Stomach smooth muscle (tissue), 2 donors: Measurements from ENCODE around the gene ATAD3A.
"Not testable (repeated sequence)": the region's sequence is repeated elsewhere in the genome, so short reads cannot be mapped to it uniquely, and the experiment has no call there.

Source experiments
- H3K27ac ChIP-seq: one replicate; pipeline ENCODE4 v1.7.0; 2013; ENCODE audit warnings: mild to moderate bottlenecking, low read length, inconsistent platforms
- H3K27me3 ChIP-seq, 2 donors: one replicate each; pipeline ENCODE4 v1.7.0; 2013; ENCODE audit warnings: low read length in 2 of 2; ENCODE audit not compliant: insufficient read depth in 2 of 2, control insufficient read depth in 1 of 2
- H3K36me3 ChIP-seq, 2 donors: one replicate each; pipeline ENCODE4 v1.7.0; 2013; ENCODE audit warnings: low read length in 2 of 2; ENCODE audit not compliant: control insufficient read depth in 2 of 2, insufficient read depth in 2 of 2
- H3K4me1 ChIP-seq: one replicate; pipeline ENCODE4 v1.7.0; 2013; ENCODE audit warnings: low read length; ENCODE audit not compliant: control insufficient read depth, insufficient read depth
- H3K4me3 ChIP-seq, 2 donors: one replicate each; pipeline ENCODE4 v1.7.0; 2013; ENCODE audit warnings: low read length in 2 of 2
- H3K9ac ChIP-seq, 2 donors: one replicate each; pipeline ENCODE4 v1.7.0; 2013; ENCODE audit warnings: low read length in 2 of 2, mild to moderate bottlenecking in 1 of 2
- H3K9me3 ChIP-seq, 2 donors: one replicate each; pipeline ENCODE4 v1.7.0; 2013; ENCODE audit warnings: low read length in 2 of 2; ENCODE audit not compliant: control insufficient read depth in 2 of 2
- donor health status: healthy.
- donor health status: Pancreatic carcinoma.

The ATAD3A gene

GRCh38 chr1:1523651-1524050 lies 11.7 kb downstream of the ATAD3A start:
- H3K9me3 ChIP-seq, H3K4me1 ChIP-seq, H3K9ac ChIP-seq, H3K27me3 ChIP-seq, H3K36me3 ChIP-seq, H3K4me3 ChIP-seq, H3K27ac ChIP-seq: not testable (repeated sequence)

DNA sequence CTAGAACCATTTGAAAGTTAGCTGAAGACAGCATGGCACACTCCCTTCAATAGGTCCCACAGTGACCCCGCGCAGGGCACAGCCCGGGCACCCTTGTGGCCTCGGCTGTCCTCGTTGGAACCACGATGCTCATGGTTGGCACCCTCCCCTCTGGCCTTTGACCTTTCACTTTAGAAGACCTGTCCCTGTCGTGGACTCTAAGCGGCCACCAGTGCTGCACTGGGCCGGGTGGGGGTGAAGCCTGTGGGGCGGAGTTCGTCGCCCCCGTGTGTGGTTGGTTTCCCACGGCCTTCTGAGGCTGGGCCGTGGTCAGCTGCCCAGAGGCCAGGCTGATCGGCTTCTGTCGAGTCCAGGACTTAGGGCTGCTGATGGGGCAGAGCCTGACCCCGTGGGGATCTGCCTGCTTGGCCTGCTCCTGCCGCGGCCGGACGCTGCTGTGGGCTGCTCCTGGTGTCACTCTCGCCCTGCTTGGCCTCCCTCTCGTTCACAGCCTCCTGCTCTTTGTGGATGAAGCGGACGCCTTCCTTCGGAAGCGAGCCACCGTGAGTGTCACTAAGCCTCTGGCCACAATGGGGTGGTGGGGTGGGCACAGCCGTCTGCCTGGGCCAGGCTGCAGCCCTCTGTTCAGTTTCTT lies 12.9 kb downstream of the ATAD3A start:
- peaks cover 0 to 10% of the 10 kb centered on the region in 2 donors for H3K36me3 ChIP-seq
- not testable (repeated sequence) for H3K27ac ChIP-seq, H3K4me1 ChIP-seq, H3K9ac ChIP-seq, H3K27me3 ChIP-seq, H3K4me3 ChIP-seq, H3K9me3 ChIP-seq

DNA sequence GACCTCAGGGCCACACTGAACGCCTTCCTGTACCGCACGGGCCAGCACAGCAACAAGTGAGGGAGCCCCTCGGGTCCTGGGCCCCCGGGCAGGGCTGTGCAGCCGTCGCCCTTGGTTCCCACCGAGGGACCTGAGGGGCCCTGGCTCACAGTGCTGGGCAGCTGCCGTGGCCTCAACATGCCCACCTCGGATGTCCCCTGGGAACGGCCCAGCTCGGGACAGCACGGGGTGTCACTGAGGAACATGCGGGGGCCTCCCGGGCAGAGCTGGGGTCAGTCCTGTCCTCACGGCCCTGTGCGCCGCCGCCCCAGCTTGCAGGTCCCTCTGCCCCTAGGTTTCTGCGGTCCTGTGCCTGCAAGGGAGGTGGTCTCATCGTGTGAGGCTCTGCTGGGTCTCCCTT lies 14.5 kb downstream of the ATAD3A start:
- H3K4me1 ChIP-seq, H3K9me3 ChIP-seq, H3K27ac ChIP-seq, H3K9ac ChIP-seq, H3K27me3 ChIP-seq, H3K36me3 ChIP-seq, H3K4me3 ChIP-seq: not testable (repeated sequence)

DNA sequence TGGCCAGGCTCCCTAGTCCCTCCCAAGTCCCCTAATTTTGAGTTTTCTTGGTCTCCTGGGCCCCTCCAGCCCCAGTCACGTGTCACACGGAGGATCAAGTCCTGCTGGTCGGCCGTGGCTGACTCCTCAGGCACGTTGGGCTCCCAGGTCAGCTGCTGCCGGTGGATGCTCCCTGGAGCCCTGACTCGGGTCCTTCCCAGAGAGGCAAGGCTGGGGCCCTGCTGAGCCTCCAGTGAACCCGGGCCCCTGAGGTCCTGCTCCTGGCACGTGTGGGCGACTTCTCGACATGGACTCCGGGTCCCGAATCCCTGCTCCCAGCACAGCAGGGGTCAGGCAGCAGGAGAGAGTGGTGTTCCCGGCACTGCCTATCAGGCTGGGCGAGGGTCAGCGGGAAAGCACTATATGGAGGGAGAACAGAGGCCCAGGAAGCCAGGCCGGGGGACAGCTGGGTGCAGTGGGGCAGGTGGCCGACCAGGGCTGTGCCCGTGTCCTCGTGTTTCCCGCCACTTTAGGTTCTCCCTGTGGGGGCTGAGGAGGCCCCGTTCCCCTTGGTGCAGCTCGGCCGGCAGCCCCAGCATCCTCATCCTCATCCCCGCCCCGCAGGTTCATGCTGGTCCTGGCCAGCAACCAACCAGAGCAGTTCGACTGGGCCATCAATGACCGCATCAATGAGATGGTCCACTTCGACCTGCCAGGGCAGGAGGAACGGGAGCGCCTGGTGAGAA lies 15.3 kb downstream of the ATAD3A start:
- Histone ChIP-seq H3K27ac (no peak overlapping the region), H3K9ac (no peak overlapping the region), H3K27me3 (no peaks in the 10 kb centered on the region), H3K9me3 (peaks cover 3% of the 10 kb centered on the region in 2 donors), H3K4me1 (no peaks in the 10 kb centered on the region), H3K4me3 (no peak overlapping the region), H3K36me3 (peaks cover 0 to 8% of the 10 kb centered on the region in 2 donors)

- Histone ChIP-seq H3K9ac (no peak overlapping the region), H3K9me3 (peaks cover 3% of the 10 kb centered on the region in 2 donors), H3K4me1 (no peaks in the 10 kb centered on the region), H3K27ac (no peak overlapping the region), H3K36me3 (peaks cover 0 to 8% of the 10 kb centered on the region in 2 donors), H3K4me3 (no peak overlapping the region), H3K27me3 (no peaks in the 10 kb centered on the region)
Measured at GRCh38 chr1:1528301-1529267, 16.6 kb downstream of the ATAD3A start.

DNA sequence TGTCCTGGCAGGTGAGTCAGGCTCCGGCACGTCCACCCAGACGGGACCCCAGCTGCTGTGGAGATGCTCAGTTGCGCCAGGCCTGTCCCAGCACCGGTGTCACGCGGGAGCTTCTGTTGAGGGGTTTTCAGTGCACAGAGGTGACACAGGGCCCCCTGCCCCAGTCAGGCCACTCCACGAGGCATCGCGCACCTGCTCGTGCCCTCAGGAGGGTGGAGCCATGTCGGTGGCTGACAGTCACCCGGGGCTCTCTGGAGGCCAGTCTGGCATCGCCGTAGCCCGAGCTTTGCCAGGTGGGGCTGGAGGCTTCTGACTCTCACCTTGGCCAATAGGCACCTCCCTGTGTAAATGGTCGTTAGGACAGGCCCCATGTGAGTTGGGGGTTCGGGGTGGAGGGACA lies 17.4 kb downstream of the ATAD3A start:
- peaks cover 0 to 8% of the 10 kb centered on the region in 2 donors for H3K36me3 ChIP-seq
- H3K27me3 ChIP-seq, result no peaks in the 10 kb centered on the region
- no peak overlapping the region for H3K27ac ChIP-seq

GRCh38 chr1:1529936-1530335 lies 18.0 kb downstream of the ATAD3A start:
- no peak overlapping the region for H3K27ac ChIP-seq
- no peak overlapping the region for H3K9ac ChIP-seq
- H3K27me3 ChIP-seq, result no peaks in the 10 kb centered on the region
- H3K36me3 ChIP-seq, result peaks cover 0 to 8% of the 10 kb centered on the region in 2 donors
- H3K4me3 ChIP-seq, result no peak overlapping the region
- peaks cover 3% of the 10 kb centered on the region in 2 donors for H3K9me3 ChIP-seq
- no peaks in the 10 kb centered on the region for H3K4me1 ChIP-seq

More for the DNA sequence above, 17.4 kb downstream of the ATAD3A start:
- Histone ChIP-seq H3K4me3 (no peak overlapping the region), H3K9me3 (peaks cover 3% of the 10 kb centered on the region in 2 donors), H3K4me1 (no peaks in the 10 kb centered on the region), H3K9ac (no peak overlapping the region)

- H3K36me3 ChIP-seq, result peaks cover 0 to 6% of the 10 kb centered on the region in 2 donors
- H3K27ac ChIP-seq, result no peak overlapping the region
- H3K9ac ChIP-seq, result no peak overlapping the region
- no peak overlapping the region for H3K4me3 ChIP-seq
- no peaks in the 10 kb centered on the region for H3K27me3 ChIP-seq
- H3K4me1 ChIP-seq, result no peaks in the 10 kb centered on the region
- peaks cover 3% of the 10 kb centered on the region in 2 donors for H3K9me3 ChIP-seq
Measured at GRCh38 chr1:1531947-1532346, 20.0 kb downstream of the ATAD3A start.

DNA sequence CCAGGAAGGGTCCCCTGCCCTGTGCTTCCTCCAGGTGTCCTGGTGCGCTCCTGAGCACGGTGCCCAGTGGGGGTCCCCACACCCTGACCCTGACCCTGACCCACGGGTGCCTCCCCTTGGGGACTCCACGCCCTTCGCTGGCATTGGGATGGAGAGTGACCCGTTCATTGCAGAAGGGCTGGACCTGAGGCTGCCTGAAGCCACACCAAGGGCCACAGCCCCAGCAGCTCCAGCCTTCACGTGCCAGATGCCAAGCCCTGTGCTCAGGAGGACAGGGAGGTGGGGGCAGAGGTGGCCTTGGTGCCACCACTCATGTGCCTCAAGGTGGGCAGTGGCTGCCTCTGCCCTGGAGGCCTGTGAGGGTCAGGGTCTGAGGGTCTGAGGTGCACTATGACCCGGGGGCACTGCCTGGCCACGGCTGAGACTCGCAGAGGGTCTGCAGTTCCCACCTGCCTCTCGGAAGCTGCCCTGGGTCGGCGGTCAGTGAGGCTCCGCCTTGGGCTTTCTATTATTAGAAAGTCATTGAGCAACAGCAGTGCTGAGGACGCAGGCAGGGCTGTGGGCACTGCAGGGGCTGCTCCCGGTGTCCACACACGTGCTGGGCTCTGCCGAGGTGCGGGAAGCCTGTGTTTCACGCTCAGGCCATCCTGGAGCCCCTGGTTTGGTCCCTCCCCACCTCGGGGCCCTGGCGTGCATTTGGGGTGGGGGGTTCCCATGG lies 21.4 kb downstream of the ATAD3A start:
- not testable (repeated sequence) for H3K9me3 ChIP-seq, H3K9ac ChIP-seq, H3K27me3 ChIP-seq, H3K4me3 ChIP-seq, H3K27ac ChIP-seq, H3K36me3 ChIP-seq, H3K4me1 ChIP-seq

- not testable (repeated sequence) for H3K9ac ChIP-seq, H3K27ac ChIP-seq, H3K36me3 ChIP-seq, H3K27me3 ChIP-seq, H3K9me3 ChIP-seq, H3K4me1 ChIP-seq, H3K4me3 ChIP-seq
Measured at GRCh38 chr1:1533894-1534291, 21.9 kb downstream of the ATAD3A start.
